ENCODE results near the gene EPHA1.

The EPHA1 gene

GRCh38 chr7:143389316-143390103 lies 19.1 kb downstream of the EPHA1 start:
- DNase-seq (ENCODE audit: low read depth in 2 of 2): no peak

DNA sequence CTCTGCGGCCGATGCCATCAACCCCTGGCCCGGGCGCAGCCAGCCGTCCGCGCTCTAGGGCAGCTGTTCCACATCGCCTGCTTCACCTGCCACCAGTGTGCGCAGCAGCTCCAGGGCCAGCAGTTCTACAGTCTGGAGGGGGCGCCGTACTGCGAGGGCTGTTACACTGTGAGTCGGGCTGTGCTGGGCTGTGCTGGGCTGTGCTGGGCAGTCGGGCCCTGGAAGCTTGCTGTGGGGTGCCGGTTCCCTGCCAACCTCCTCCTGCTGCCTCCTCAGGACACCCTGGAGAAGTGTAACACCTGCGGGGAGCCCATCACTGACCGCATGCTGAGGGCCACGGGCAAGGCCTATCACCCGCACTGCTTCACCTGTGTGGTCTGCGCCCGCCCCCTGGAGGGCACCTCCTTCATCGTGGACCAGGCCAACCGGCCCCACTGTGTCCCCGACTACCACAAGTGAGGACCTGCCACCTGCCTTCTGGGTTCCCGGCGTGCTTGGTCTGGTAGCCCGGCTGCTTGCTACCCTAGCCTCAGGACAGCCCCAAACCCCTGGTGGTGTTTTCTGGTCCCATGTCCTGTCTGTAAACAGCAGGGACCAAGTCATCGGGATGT lies 20.1 kb downstream of the EPHA1 start:
- DNase-seq (ENCODE audit: low read depth in 2 of 2): no peak

DNA sequence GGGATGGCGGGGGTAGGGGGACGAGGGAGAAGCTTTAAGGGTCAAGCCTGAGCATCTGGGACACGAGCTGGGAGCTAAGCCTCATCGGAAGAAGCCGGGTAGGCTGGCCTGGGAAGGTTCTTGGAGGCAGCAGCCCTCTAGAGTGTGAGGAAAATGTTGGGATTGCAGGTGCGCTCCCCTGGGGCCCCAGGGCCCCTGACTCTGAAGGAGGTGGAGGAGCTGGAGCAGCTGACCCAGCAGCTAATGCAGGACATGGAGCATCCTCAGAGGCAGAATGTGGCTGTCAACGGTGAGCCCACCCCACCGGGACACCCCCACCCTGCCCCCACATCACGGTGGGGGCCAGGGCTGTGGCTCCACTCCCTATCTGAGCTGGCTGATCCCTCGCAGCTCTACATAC lies 20.6 kb downstream of the EPHA1 start:
- no peak for DNase-seq (ENCODE audit: low read depth in 2 of 2)

- DNase-seq (ENCODE audit: low read depth in 2 of 2): no peak
These were observed 21.3 kb downstream of the EPHA1 start for GRCh38 chr7:143387156-143387975.

DNA sequence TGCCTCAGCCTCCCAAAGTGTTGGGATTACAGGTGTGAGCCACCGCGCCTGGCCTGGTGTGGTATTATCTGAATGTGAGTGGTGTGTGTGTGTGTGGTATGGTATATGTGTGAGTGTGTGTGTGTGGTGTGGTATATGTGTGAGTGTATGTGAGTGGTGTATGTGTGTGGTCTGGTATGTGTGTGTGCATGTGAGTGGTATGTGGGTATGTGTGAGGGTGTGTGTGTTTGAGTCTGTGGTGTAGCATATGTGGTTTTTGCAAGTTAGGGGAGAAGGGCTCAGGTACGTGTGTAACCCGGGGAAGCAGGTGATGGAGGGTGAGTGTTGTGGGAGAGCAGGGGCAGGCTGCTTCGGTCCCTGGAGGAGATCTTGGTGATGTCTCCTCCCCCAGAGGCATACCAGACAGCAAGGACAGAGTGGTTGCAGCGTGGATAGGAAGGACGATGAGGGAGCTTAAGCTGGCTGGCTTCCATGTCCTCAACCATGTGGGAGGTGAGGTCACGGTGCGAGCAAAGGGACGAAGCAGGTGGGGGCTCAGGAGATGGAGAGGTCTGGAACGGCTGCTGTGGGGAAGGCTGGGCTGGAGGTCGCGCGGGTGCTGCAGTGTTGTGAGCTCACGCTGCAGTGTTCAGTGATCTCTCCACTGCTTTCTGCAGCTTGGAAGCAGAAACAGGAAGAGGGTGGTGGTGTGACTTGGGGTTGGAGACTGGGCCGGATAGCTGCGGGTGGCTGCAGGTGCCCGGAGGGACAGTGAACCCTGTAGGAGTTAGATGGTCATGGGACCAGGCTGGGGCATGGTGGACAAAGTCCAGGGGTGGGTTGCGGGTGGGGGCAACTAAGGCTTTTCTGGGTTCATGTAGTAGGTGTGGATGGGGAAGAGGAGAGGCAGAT lies 22.5 kb downstream of the EPHA1 start:
- no peak for DNase-seq (ENCODE audit: low read depth in 2 of 2)

DNA sequence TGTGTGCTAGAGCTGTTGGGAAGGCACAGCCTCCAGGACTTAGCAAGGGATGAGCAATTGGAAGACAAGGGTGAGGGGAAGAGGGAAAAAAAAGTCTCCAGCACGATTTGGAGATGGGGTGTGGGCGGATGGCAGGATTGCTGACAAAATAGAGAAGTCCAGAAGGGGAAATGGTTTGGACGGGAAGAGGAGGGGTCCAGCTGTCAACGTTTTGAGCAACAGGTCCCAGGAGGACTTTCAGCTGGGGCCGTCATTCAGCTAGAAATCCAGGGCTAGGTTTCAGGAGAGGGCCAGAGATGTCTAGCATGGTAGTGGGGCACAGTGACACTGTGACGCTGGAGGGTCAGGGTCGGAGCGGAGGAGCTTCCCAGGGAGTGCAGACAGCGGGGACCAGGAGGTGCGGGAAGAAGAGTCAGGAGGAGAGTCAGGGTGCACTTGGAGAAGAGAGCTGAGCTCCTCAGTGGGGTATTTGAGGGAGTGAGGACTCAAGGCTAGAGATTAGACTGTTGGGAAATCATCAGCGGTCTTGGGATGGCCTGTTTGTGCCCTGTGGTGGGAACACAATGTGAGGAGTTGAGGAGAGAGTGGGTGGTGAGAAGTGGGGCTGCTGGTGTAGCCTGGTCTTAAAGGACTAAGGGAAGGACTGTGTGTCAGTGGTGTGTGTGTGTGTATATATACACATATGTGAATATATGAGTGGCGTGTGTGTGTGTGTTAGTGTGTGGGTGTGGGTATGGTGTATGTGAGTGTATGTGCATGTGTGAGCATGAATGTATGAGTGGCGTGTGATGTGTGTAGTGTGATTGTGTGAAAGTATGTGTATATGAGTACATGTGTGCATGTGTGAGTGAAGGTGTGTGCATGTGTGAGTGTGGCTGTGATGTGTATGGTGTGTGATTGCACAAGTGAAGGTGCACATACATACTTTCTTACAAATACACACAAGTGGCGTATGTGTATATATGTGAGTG lies 23.7 kb downstream of the EPHA1 start:
- no peak for DNase-seq (ENCODE audit: low read depth in 2 of 2)

DNA sequence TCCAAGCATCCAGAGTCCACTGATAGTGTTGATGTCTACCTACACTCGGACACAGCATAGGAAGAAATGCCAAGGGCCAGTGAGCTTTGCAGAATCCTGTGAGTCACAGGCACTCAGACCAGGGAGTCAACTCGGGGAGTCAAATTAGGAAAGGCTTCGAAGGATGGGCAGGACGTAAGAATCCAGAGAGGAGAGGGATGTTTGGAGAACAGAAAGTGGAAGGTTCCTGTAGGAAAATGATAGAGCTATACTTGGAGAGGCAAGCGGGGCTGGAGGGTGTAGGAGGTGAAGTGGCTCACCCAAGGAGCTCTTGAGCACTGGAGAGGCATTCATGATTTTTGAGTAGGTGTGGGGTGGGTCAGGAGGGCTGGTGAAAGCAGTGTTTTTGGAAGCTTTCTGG lies 24.5 kb downstream of the EPHA1 start:
- no peak for DNase-seq (ENCODE audit: low read depth in 2 of 2)

GRCh38 chr7:143383642-143383957 lies 25.1 kb downstream of the EPHA1 start:
- no peak for DNase-seq (ENCODE audit: low read depth in 2 of 2)

DNA sequence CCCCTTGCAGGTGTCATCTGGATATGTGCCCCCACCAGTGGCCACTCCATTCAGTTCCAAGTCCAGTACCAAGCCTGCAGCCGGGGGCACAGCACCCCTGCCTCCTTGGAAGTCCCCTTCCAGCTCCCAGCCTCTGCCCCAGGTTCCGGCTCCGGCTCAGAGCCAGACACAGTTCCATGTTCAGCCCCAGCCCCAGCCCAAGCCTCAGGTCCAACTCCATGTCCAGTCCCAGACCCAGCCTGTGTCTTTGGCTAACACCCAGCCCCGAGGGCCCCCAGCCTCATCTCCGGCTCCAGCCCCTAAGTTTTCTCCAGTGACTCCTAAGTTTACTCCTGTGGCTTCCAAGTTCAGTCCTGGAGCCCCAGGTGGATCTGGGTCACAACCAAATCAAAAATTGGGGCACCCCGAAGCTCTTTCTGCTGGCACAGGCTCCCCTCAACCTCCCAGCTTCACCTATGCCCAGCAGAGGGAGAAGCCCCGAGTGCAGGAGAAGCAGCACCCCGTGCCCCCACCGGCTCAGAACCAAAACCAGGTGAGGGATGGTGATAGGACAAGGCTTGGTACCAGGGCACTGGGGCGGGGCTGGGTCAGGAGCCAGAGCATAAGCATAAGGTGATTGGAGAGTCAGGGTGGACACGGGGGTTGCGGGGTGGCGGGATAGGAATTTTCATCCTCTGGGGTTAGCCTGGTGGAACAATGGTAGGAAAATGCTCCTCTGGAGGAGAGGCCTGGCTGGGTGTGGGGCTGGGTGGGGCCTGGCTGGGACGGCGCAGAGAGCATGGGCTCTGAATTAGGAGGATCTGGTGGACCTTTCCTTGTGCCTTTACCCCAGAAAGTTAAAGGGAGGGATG lies 25.6 kb downstream of the EPHA1 start:
- DNase-seq (ENCODE audit: low read depth in 2 of 2): no peak

GRCh38 chr7:143382126-143382790 lies 26.4 kb downstream of the EPHA1 start:
- no peak for DNase-seq (ENCODE audit: low read depth in 2 of 2)

DNA sequence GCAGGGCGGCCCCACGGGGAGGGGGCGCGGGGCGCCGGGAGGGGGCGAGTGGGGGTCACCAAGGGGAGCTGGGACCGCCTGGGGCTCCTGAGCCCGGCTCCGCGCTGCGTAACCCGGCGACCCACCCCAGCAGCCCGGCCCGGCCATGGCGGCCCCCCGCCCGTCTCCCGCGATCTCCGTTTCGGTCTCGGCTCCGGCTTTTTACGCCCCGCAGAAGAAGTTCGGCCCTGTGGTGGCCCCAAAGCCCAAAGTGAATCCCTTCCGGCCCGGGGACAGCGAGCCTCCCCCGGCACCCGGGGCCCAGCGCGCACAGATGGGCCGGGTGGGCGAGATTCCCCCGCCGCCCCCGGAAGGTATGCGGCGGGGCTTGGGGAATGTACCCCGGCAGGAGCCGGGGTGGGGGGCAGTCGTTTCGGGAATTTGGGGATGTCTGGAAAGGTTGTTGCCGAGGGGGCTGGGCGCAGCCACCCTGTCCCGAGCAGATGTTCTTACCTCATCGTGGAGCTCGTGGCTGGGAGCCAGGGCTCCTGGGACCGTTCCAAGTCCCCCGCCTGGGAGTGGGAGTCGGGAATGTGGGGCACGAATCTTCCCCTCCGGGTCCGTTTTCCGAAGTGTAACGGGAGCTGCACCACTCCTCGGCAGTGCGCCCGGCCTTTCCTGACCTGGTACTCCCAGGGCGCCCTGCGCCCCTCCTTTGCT lies 27.1 kb downstream of the EPHA1 start:
- DNase-seq (ENCODE audit: low read depth in 2 of 2): no peak

DNA sequence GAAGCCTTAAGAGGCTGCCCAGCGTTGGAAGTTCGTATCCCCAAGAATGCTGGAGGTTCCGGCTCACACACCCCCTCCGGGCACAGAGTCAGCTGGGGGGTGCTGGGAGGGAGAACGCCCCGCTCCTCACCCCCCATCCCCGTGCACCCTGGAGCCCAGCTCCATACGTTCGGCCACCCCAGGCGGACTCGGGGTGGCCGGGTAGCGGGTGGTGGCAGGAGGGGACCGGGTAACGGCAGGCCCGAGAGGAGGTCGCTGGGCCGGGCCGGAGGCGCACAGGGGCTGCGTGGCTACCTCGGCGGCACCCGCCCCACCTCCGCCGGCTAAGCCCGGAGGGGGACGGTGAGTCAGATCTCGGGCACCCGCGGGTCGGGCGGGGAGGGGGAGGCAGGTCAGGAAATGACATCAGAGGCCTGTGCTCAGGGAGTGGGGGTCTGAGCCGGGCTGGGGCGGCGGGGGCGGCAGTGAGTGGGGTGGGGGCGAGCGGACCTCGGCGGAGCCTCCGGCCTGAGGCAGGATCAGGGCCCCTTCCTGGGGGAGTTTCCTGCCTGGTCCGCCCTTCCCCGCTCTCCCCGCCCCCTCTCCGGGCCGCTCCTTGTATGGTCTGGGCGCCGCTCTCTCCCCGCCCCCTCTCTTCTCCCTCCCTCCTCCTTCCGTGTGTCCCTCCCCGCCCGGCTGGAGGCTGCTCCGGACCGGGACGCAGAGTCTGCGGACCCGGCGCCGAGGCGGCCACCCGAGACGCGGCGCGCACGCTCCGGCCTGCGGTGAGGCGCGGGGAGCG lies 27.8 kb downstream of the EPHA1 start, which contains the start of gene ZYX:
TSS of gene ZYX (plus strand) at position 700 of the 781 bp plus-strand sequence. CDS start 227 bp downstream, outside the sequence.
- DNase-seq (ENCODE audit: low read depth in 2 of 2): peak; percentile 79 to 85

- DNase-seq (ENCODE audit: low read depth in 2 of 2): peak; percentile 73 to 74
These were observed 28.4 kb downstream of the EPHA1 start for GRCh38 chr7:143380260-143380645.

- no peak for DNase-seq (ENCODE audit: low read depth in 2 of 2)
These were observed 28.9 kb downstream of the EPHA1 start for GRCh38 chr7:143379611-143380259.

DNA sequence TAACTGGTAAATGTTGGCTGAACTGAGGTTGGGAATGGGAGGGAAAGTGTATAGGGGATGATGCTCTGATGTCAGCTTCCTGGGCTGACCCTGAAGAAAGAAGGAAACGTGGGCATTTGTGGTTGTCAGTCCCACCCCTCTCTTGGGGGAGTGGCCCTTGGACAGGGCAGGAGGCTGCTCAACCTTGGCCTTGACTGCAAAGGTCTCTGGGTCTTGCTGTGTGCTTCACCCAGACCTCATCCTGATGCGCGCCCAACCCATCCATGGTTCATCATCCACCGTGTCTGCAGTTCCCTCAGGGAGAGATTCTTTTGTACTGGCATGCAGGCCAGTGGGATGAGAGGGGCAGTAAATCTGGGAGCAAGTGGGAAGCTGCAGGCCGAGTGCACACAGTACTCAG lies 32.3 kb downstream of the EPHA1 start:
- no peak for DNase-seq (ENCODE audit: low read depth in 2 of 2)

GRCh38 chr7:143375298-143376034 lies 33.2 kb downstream of the EPHA1 start:
- no peak for DNase-seq (ENCODE audit: low read depth in 2 of 2)

Measured in activated CD8-positive, alpha-beta memory T cell treated with anti-CD3 and anti-CD28 coated beads for 4 hours (primary cell).